HG03196 (cell line): ENCODE results near the gene VAC14.

Experiments
- ATAC-seq: cut with Tn5 transposase; IDR thresholded peaks from one replicate; pipeline ENCODE4 v1.9.1; 2021; ENCODE audit not compliant: unreplicated experiment

VAC14 gene

GRCh38 chr16:70764632-70765031, 36.3 kb downstream of the VAC14 start:
- ATAC-seq = no peak

DNA sequence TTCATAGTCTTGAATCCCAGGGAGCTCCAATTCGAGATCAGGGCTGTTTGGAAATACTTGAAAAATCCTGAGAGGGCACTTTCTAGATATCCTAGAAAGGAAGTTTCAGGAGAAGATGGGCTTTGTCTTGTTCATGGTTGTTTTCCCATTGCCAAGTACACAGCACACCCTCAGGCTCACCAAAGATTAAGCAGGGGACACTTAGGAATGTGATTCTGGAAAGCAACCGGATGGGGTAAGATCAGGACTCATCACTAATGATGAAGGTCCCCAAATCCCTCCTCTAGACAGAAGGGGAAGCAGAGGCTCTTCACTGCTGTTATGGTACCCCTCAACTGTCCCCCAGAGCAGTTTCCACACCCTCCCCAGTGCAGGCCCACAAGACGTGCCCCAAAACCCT, 40.7 kb downstream of the VAC14 start:
- ATAC-seq = no peak

DNA sequence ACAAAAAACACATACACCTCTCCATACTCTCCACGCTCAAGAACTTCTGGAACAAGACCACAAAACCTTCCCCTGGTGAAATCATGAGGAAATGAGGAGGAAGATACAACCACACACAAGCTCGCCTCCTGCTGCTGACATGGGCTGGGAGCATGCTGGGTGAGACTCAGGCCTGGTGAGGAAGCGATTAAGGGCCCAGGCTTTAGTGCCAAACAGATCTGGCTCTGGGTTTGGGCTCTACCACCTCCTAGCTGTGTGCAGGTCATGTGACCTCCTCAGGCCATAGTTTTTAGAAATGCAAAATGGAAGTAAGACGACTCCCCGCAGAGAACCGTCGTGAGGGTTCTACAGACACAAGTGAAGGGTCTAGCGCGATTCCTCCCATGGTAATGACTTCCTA, 41.3 kb downstream of the VAC14 start:
- no peak for ATAC-seq

GRCh38 chr16:70758786-70759185, 42.2 kb downstream of the VAC14 start:
- no peak for ATAC-seq

DNA sequence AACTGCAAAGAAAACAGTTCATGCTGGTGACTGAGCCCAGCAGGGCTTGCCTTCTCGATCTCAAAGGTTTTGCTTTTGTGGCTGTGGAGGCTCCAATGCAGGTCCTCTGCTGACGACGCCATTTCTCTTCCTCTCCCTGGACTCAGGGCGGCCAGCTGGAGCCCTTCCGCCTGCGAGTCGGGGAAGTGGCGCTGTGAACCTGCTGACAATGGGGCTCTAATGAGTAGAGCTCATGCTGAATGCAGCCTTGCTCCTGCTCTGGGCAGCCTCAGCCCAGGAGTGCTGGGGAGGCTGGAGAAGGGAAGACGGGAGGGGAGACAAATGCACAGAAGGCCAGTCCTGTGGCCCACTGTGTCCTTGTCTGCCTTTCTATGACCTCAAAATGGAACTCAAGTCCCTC, 43.8 kb downstream of the VAC14 start:
- ATAC-seq = no peak

GRCh38 chr16:70756071-70756470, 44.9 kb downstream of the VAC14 start:
- no peak for ATAC-seq

- ATAC-seq = no peak
These were observed 45.9 kb downstream of the VAC14 start for GRCh38 chr16:70754851-70755600.

DNA sequence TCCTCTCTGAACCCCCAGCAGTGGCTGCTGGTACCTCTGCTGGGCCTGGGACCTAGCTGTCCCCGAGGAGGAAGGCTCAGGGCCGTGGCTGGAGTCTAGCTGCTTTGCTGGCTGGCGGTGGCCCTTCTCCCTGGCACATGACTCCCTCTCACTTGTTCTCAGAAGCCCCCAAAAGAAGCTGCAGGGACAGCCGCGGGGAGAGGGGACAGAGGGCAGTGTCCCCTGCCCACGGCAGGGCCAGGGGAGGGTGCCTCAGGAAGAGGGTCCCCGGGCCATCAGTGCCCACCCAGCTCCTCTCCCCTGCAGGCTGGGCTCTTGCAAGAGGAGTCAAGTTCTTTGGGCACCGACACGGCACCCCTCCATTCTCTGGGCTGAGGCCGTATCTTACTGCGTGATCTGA, 46.6 kb downstream of the VAC14 start:
- ATAC-seq = no peak

DNA sequence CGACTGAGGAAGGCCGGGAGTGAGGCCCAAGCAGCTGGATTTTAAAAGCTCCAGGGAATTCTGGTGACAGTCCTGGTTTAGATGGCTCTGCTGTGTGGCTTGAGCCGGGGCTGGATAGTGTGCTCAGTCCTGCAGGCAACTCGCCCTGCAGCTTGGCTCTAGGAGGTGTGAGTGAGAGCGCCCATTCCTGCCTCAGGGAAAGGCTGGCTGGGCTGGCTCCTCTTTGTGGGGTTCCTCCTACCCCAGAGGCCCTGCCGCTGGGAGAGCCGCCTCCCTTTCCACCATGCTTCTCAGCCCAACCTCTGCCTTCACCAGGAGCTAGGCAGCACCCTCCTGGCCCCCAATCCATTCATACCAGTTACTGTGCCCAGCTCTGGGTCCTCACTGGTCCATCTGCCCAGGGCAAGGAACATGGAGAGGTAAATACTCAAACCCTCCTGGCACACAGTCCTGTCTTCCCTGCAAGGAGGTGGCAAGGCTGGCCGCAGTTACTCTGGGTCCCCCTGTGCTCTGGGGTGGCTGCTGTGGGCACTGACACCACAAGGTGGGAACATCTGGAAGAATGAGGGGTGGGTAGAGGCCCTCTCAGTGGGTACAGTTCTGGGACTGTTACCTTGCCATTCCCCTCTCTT, 47.1 kb downstream of the VAC14 start:
- ATAC-seq = no peak

GRCh38 chr16:70753228-70753627, 47.7 kb downstream of the VAC14 start:
- no peak for ATAC-seq

DNA sequence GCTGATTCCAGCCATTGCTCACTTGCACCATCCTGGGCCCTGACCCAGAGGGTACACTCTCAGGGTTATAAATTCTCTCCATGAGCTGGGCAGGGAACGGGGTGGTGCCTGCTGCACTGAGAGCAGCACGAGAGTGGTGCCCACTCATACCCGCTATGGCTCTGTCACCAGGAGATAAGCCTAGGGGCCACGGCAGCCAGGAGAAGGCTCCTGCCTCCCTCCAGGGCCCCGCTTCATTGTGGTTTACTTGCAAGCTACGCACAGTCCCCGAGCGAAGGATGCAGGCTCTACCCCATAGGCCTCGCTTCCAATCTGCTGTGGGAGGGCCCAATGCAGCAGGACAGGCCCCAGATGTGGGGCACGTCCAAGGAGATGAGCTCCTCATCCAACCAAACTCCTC, 48.5 kb downstream of the VAC14 start:
- no peak for ATAC-seq

GRCh38 chr16:70751593-70751992, 49.4 kb downstream of the VAC14 start:
- ATAC-seq = no peak

GRCh38 chr16:70750893-70751467, 50.0 kb downstream of the VAC14 start:
- no peak for ATAC-seq

DNA sequence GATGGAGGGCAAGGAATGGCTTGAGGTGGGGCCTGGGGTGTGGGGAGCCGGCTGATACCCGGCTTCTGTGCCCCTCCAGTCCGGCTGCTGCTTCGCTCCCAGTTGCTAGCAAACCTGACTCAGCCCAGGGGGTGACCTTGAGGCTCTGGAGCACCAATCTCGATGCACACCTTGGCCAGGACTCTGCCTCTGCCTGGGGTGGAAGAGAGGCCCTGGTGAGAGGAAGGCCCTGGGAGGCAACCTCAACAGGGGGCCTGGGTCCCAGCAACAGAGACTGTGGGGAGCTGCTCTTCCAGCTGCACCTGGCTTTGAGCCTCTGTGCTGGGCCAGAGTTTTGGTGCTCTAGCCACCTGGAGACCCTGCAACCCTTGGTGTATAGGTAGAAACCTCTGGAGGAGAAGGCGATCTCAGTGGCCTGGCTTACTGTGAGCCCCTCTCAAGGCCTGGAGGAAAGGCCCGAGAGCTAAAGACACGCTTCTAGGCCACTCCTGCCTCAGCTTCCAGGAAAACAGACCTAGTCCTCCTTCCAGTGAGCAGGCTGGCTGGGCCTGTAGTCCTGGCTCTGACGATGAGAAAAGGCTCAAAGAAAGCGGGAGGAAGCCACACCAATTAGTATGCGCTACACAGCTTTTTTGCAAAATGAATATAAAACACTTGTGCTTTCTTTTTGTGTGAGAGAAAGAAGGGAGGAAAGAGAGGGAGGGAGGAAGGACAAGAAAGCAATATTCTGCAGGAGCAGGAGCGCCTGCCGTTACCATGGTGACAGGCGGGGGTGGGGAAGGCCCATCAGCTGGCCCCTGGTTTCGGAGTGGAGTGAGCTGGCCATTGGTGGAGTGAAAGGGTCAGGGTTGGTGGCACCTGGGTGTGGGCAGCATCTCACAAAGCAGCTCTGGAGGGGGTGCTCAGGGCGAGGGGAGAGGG, 51.0 kb downstream of the VAC14 start:
- no peak for ATAC-seq

DNA sequence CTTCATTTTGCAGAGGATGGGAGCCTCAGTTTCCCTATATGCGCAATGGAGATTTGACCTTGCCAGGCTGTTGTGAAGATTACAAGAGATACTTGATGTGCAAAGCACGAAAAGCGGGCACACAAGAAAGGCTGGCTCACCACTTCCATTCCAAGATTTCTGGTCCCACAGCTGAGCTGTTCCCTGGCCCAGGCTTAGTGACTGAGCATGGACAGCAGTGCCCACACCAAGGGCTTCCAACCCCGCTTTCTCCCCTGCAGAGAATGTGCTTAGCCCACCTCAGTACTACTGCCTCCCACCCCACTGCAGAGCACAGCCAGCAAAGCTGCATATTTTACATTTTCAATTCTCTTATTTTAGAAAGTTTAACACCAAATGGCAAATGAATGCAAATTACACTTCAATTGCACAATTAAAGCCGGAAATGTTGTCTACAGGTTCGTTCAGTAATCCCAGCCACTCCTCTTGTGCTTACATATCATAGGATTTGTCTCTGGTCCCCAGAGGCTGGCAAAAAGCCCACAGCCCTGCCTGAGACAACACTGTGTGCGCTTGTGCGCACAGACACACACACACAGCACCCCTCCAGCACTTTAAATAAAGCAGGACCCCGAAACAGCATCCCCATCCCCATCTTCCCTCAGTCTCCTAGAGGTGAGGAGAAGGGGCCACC, 51.8 kb downstream of the VAC14 start:
- no peak for ATAC-seq

- no peak for ATAC-seq
These were observed 53.0 kb downstream of the VAC14 start for GRCh38 chr16:70747703-70748631.

GRCh38 chr16:70746708-70747424, 54.1 kb downstream of the VAC14 start:
- no peak for ATAC-seq

GRCh38 chr16:70746040-70746707, 54.8 kb downstream of the VAC14 start:
- ATAC-seq = no peak
